ENCODE results near the gene MBOAT1.

MBOAT1 gene

DNA sequence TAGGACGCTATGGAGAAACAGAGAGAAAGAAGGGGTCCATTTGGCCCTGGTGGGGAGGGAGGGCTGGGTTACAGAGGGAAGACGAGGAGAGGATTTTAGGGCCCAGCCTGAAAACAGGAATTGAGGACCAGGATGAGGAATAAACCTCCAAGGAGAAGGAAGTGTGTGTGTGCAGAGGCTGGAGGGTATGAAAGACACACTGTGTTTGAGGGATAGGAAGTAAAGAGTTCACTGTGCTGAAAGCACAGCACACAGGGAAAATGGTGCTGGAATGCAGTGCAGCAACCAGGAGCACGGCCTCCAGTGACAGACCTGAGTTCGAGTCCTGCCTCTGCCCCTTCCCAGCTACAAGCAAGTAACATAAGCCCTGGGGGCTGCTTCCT, 7.8 kb downstream of the MBOAT1 start:
- TF ChIP-seq CTCF (IDR thresholded peaks at IDR 0.05; ENCODE audit: low read depth, low read length, missing control alignments) = no peak
- DNase-seq (ENCODE audit: low read depth) = no peak
- no peak overlapping the region for H3K4me3 ChIP-seq (ENCODE audit: low read depth, low read length)

DNA sequence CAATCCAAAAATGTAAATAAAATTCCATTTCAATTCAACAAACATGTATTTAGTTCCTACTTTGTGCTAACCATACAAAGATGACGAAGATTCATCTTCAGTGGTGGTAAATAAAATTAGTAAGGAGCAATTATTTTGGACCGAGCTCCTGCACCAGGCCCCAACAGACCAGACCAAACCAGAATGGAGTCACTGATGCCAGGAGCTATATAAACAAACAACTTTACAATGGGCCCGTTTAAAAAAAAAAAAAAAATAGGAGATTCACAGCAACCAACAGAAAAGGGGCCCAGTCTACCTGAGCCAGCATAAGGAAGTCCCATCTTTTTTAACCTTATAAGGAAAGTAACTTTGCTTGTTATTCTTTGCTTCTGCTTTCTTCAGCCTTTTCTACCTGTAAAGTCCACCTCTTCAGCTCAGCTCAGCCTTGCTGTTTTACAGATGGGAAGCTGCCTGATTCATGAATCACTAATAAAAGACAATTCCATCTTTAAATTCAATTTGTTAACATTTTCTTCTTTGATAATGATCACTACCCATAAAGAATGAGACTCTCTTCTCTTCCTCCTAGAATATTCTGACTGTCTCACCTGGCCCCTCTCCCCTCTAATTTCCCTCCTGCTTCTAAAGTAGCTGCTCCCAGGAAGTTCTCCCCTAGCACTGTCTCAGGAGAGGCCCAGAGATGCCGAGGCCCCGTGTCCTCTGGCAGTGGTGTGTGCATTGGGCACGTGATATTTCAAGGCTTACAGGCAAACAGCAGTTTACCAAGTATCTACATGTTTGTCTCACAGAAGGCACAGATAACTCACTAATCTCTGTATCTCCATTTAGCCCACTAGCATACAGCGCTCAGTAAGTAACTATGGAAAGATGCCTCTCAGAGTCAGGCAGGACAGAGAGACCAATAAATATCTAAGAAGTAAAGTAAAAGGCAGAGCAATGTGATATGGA, 8.4 kb downstream of the MBOAT1 start:
- H3K4me3 ChIP-seq (ENCODE audit: low read depth, low read length) = no peak overlapping the region
- no peak for TF ChIP-seq CTCF (IDR thresholded peaks at IDR 0.05; ENCODE audit: low read depth, low read length, missing control alignments)
- no peak for DNase-seq (ENCODE audit: low read depth)

DNA sequence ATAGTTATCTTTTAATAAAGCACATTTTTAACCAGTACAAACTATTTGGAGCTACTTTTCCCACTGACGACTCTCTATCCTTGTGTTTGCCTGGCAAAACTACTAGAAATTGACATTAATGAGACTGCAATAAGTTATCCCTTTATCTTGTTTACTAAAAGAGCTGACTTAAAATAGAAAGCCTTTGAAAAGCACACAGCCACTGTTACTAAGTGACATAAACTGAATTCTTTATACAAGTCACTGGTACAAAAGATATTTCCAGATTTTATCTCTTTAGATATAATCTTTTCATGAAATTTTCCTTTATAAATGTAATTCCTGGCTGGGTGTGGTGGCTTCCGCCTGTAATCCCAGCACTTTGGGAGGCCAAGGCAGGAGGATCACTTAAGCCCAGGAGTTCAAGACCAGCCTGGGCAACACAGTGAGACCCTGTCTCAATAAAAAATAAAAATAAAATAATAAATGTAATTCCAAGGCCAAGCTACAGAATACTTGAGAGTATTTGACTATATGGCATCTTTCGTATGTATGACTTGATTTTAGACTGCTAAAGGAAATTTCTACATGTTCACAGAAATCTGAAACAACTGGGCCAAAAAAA, 9.5 kb downstream of the MBOAT1 start:
- DNase-seq (ENCODE audit: low read depth) = no peak

DNA sequence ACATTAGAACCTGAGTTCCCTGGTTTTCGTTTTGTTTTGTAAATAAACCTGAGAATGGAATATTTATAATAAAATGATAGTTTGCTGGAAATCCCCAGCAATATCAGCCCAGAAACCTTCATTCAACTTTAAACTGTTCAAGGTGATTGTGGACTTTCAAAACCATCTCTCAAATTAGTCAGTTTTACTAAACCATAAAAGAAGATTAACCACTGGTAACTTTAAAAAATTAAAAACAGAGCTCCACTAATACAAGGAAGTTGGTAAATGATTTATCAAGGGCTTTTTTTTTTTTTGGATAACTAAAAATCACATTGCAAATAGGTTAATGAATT, 10.0 kb downstream of the MBOAT1 start:
- H3K4me3 ChIP-seq (ENCODE audit: low read depth, low read length) = no peak overlapping the region; the same call in 1 of the 2 replicates
- DNase-seq (ENCODE audit: low read depth) = no peak
- TF ChIP-seq CTCF (IDR thresholded peaks at IDR 0.05; ENCODE audit: low read depth, low read length, missing control alignments) = no peak

More for the DNA sequence above, 9.5 kb downstream of the MBOAT1 start:
- no peak overlapping the region for H3K4me3 ChIP-seq (ENCODE audit: low read depth, low read length)
- TF ChIP-seq CTCF (IDR thresholded peaks at IDR 0.05; ENCODE audit: low read depth, low read length, missing control alignments) = no peak

DNA sequence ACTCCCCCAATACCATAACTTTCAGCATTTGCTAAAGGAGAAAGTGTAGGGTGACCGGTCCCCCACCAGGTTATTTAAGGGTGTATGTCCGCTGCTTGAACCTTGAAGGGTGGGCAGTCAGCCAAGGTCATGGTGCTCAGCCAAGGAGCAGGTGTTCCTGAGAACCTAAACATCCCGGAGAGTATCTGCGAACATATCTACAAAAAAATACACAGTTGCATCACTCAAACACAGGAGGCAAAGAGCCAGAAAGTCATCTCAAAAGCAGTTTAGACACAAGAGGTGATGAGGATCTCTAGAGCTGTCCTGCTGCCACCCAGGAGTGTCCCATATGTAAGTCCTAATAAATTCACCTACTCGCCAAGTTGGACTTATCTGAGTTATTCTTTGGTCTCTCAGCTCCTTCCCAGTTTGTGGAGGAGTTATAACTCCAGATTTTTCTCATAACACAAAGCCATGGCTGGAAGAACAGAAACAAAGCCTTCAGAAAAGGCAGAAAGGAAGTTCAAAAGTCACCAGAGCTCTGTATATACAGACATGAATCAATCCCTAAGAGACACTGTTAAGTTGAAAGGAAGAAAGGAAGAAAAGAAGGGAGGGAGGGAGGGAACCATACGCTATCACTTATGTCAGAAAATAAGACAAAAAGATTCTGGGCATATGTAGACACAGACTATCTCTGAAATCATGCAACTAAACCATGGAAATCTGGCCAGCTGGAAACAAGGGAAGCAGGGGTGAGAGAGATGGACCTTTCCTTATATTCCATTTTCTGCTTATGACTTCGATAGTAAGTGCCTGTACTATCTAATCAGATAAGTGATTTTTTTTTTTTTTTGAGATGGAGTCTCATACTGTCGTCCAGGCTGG, 11.3 kb downstream of the MBOAT1 start:
- no peak overlapping the region for H3K4me3 ChIP-seq (ENCODE audit: low read depth, low read length)
- DNase-seq (ENCODE audit: low read depth) = no peak
- no peak for TF ChIP-seq CTCF (IDR thresholded peaks at IDR 0.05; ENCODE audit: low read depth, low read length, missing control alignments)

- H3K4me3 ChIP-seq (ENCODE audit: low read depth, low read length) = no peak overlapping the region
- DNase-seq (ENCODE audit: low read depth) = no peak
- TF ChIP-seq CTCF (IDR thresholded peaks at IDR 0.05; ENCODE audit: low read depth, low read length, missing control alignments) = no peak
Observed at GRCh38 chr6:20198775-20199174, 13.5 kb downstream of the MBOAT1 start.

Data from GM12864 (cell line).